ENCODE data around the gene DBT. TPM values are rescaled to one million over a fixed set of nuclear protein-coding genes. Genes with fewer than 3 reads are reported as not detected.

Gene DBT
- total RNA-seq, 1 experiment from 2014 or later = 16.0 TPM

GRCh38 chr1:100250264-100250663 lies 630 bp upstream of the DBT start:
- Histone ChIP-seq H3K4me2 (peak overlapping the region; percentile 89), H3K4me1 (replicated peaks; ENCODE audit: insufficient read depth) (peaks cover 16% of the 10 kb centered on the region), H3K4me3 (peak overlapping the region; percentile 62), H3K9me2 (ENCODE audit: insufficient read depth) (no peaks in the 10 kb centered on the region), H3K9me3 (ENCODE audit: insufficient read depth, low read depth) (no peaks in the 10 kb centered on the region), H3F3A (ENCODE audit: insufficient read depth, low read depth) (no peaks in the 10 kb centered on the region; the same call in 1 of the 2 replicates), H4K20me1 (ENCODE audit: insufficient read depth) (no peaks in the 10 kb centered on the region), H3K27me3 (ENCODE audit: insufficient read depth, low read depth) (no peaks in the 10 kb centered on the region), H3K36me3 (ENCODE audit: low read depth) (no peaks in the 10 kb centered on the region), H2AFZ (peak overlapping the region; percentile 97), H3K27ac (no peak overlapping the region), H3K79me2 (ENCODE audit: low read depth) (peaks cover 37% of the 10 kb centered on the region)
- no peak for DNase-seq
- TF ChIP-seq EZH2 (IDR thresholded peaks at IDR 0.05; ENCODE audit: low read depth) = no peak
- TF ChIP-seq, protein P1, sequence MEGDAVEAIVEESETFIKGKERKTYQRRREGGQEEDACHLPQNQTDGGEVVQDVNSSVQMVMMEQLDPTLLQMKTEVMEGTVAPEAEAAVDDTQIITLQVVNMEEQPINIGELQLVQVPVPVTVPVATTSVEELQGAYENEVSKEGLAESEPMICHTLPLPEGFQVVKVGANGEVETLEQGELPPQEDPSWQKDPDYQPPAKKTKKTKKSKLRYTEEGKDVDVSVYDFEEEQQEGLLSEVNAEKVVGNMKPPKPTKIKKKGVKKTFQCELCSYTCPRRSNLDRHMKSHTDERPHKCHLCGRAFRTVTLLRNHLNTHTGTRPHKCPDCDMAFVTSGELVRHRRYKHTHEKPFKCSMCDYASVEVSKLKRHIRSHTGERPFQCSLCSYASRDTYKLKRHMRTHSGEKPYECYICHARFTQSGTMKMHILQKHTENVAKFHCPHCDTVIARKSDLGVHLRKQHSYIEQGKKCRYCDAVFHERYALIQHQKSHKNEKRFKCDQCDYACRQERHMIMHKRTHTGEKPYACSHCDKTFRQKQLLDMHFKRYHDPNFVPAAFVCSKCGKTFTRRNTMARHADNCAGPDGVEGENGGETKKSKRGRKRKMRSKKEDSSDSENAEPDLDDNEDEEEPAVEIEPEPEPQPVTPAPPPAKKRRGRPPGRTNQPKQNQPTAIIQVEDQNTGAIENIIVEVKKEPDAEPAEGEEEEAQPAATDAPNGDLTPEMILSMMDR (conservative IDR thresholded peaks at IDR 0.05) = no peak
- BruUV-seq (replicated peaks) = no TSS peak
- POLR2A ChIA-PET (ENCODE audit: unreplicated experiment) = interaction anchor here (0.5 to 1.0 kb wide), 6 partner anchors 15 to 337 kb away, joined by 3 to 5 read pairs (median 4); partner anchors contain the start of gene RTCA
- intact Hi-C loops (cut with micrococcal nuclease; ENCODE audit: unreplicated experiment) = no loop called here
- CTCF ChIA-PET = interaction anchor here (0.6 kb wide), 1 partner anchor 370 kb away, joined by 4 read pairs; no protein-coding TSS in a partner anchor

DNA sequence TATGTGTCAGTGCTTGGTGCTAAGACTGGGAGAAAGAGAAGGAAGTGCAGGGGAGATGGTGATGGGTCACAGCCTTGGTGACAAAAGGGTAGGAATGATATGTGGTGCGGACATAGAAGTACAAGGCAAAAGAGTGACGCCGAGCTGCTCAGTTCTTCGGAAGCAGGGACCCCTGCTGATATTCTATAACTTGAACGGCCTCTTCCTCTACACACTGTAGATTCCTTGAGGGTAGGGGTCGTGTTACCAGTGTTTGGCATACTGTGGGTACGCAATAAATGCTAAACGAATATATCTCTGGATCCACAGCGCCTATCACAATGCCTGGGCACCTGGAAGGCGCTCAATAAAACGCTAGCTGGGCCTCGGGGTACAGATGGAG lies 488 bp downstream of the DBT start:
- H3K4me2 ChIP-seq = peak overlapping the region; percentile 89
- no peaks in the 10 kb centered on the region for H3K27me3 ChIP-seq (ENCODE audit: insufficient read depth, low read depth)
- DNase-seq = no peak
- H3K4me1 ChIP-seq (replicated peaks; ENCODE audit: insufficient read depth) = peaks cover 16% of the 10 kb centered on the region
- H3K9me2 ChIP-seq (ENCODE audit: insufficient read depth) = no peaks in the 10 kb centered on the region
- peak overlapping the region; percentile 62 for H3K4me3 ChIP-seq
- peaks cover 40% of the 10 kb centered on the region for H3K79me2 ChIP-seq (ENCODE audit: low read depth)
- H3K9me3 ChIP-seq (ENCODE audit: insufficient read depth, low read depth) = no peaks in the 10 kb centered on the region
- BruUV-seq (replicated peaks) = no TSS peak
- H3K36me3 ChIP-seq (ENCODE audit: low read depth) = no peaks in the 10 kb centered on the region
- ChIA-PET CTCF (no interaction called here), POLR2A (ENCODE audit: unreplicated experiment) (interaction anchor here (0.5 to 1.0 kb wide), 3 partner anchors 17 to 34 kb away, joined by 4 to 14 read pairs (median 5); partner anchors contain the start of gene RTCA)
- no peaks in the 10 kb centered on the region; the same call in 1 of the 2 replicates for H3F3A ChIP-seq (ENCODE audit: insufficient read depth, low read depth)
- H4K20me1 ChIP-seq (ENCODE audit: insufficient read depth) = no peaks in the 10 kb centered on the region
- intact Hi-C loops (cut with micrococcal nuclease; ENCODE audit: unreplicated experiment) = loop anchor here (1.0 to 5.0 kb wide), 3 partner anchors 17 to 210 kb away; partner anchors contain the start of genes CDC14A and RTCA
- TF ChIP-seq, protein P1 (conservative IDR thresholded peaks at IDR 0.05) = no peak
- no peak for TF ChIP-seq EZH2 (IDR thresholded peaks at IDR 0.05; ENCODE audit: low read depth)
- H3K27ac ChIP-seq = peak overlapping the region; percentile 37
- H2AFZ ChIP-seq = peak overlapping the region; percentile 97

DNA sequence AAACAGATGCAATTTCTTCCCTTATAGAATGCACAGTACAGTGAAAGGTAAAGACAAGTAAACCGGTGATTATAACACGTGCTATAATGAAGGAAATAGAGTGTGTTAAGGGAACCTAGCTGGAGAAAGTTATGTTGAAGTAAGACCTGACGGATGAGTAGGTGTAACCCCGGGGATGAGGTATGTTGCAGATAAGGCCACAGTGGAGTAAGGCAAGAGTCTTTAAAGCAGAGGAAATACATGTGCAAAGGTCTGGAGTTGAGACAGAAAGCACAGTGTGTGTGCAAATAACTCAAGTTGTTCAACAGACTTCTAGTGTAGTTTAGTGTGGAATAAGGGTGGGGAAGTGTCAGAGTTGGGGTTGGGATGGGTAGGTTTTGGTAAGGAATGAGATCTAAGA lies 2.9 kb downstream of the DBT start:
- H3K9me2 ChIP-seq (ENCODE audit: insufficient read depth) = no peaks in the 10 kb centered on the region
- ChIA-PET POLR2A (ENCODE audit: unreplicated experiment) (interaction anchor here (0.7 kb wide), 1 partner anchor 33 kb away, joined by 5 read pairs; no protein-coding TSS in a partner anchor), CTCF (no interaction called here)
- H3K9me3 ChIP-seq (ENCODE audit: insufficient read depth, low read depth) = no peaks in the 10 kb centered on the region
- H3K79me2 ChIP-seq (ENCODE audit: low read depth) = peaks cover 48% of the 10 kb centered on the region
- peaks cover 16% of the 10 kb centered on the region for H3K4me1 ChIP-seq (replicated peaks; ENCODE audit: insufficient read depth)
- H3K36me3 ChIP-seq (ENCODE audit: low read depth) = no peaks in the 10 kb centered on the region
- H3K27ac ChIP-seq = no peak overlapping the region
- no peak overlapping the region for H2AFZ ChIP-seq
- H3F3A ChIP-seq (ENCODE audit: insufficient read depth, low read depth) = no peaks in the 10 kb centered on the region; the same call in 1 of the 2 replicates
- H3K27me3 ChIP-seq (ENCODE audit: insufficient read depth, low read depth) = no peaks in the 10 kb centered on the region
- no peak overlapping the region for H3K4me2 ChIP-seq
- no peak for DNase-seq
- BruUV-seq (replicated peaks) = no TSS peak
- no peak for TF ChIP-seq EZH2 (IDR thresholded peaks at IDR 0.05; ENCODE audit: low read depth)
- TF ChIP-seq, protein P1 (conservative IDR thresholded peaks at IDR 0.05) = no peak
- H3K4me3 ChIP-seq = no peak overlapping the region
- 0 out of 2 replicates have a peak, but pooled peaks cover under 1% of the 10 kb centered on the region for H4K20me1 ChIP-seq (ENCODE audit: insufficient read depth)
- intact Hi-C loops (cut with micrococcal nuclease; ENCODE audit: unreplicated experiment) = loop anchor here (5.0 kb wide), 1 partner anchor 106 kb away; the partner anchor contains the start of gene CDC14A

Data from PC-9 (cell line).